CD14-positive monocyte (primary cell): ENCODE results near the gene KIRREL3. TPM values are rescaled to one million over a fixed set of nuclear protein-coding genes. Genes with fewer than 3 reads are reported as not detected.

ENCODE experiments used
- DNase-seq, 3 donors: peaks; one replicate each; pipeline ENCODE4 v3.0.0-alpha.2; 2011 to 2022
- H2AFZ ChIP-seq: 2 replicates; pipeline ENCODE4 v1.6.0; 2012; ENCODE audit warnings: mild to moderate bottlenecking, low read depth, low read length, inconsistent platforms; ENCODE audit not compliant: insufficient read depth, poor library complexity, severe bottlenecking
- H3K27ac ChIP-seq, 2 donors: 1 replicate in 1 of 2; 2 replicates in 1 of 2; pipeline ENCODE4 v1.5.1; 2012 to 2013; ENCODE audit warnings: low read length in 2 of 2, control low read depth in 1 of 2, inconsistent platforms in 1 of 2, low read depth in 1 of 2, mild to moderate bottlenecking in 1 of 2
- H3K27me3 ChIP-seq, 2 donors: one replicate each; pipeline versions ENCODE4 v1.6.0 to v1.6.1; 2011 to 2013; ENCODE audit warnings: low read length in 2 of 2; ENCODE audit not compliant: control insufficient read depth in 2 of 2, insufficient read depth in 2 of 2
- H3K36me3 ChIP-seq, 2 donors: replicated peaks in 1 of 2; 1 replicate in 1 of 2; 2 replicates in 1 of 2; pipeline versions ENCODE4 v1.5.1 to v1.6.1; 2012 to 2013; ENCODE audit warnings: low read length in 2 of 2, control low read depth in 1 of 2, inconsistent platforms in 1 of 2, mild to moderate bottlenecking in 1 of 2; ENCODE audit not compliant: insufficient read depth in 2 of 2, control insufficient read depth in 1 of 2
- H3K4me1 ChIP-seq, 2 donors: 1 replicate in 1 of 2; 2 replicates in 1 of 2; pipeline versions ENCODE4 v1.5.1 to v1.6.1; 2012 to 2013; ENCODE audit warnings: low read length in 2 of 2, control low read depth in 1 of 2, inconsistent platforms in 1 of 2, mild to moderate bottlenecking in 1 of 2, moderate library complexity in 1 of 2; ENCODE audit not compliant: insufficient read depth in 2 of 2, control insufficient read depth in 1 of 2
- H3K4me2 ChIP-seq: replicated peaks from 2 replicates; pipeline ENCODE3; 2012; ENCODE audit warnings: low read length, moderate library complexity, mild to moderate bottlenecking; ENCODE audit not compliant: poor library complexity, severe bottlenecking; ENCODE audit errors: extremely low read depth
- H3K4me3 ChIP-seq, 3 experiments: fragments of 200-600 bp in 1 of 3; sonication (generic) in 1 of 3; replicated peaks in 1 of 3; 1 replicate in 2 of 3; 2 replicates in 1 of 3; pipeline ENCODE4 v1.5.1; 2011 to 2013; ENCODE audit warnings: low read length in 3 of 3, mild to moderate bottlenecking in 3 of 3, control low read depth in 2 of 3, low read depth in 2 of 3, inconsistent platforms in 1 of 3, moderate library complexity in 1 of 3
- H3K79me2 ChIP-seq: 2 replicates; pipeline ENCODE4 v1.6.0; 2012; ENCODE audit warnings: mild to moderate bottlenecking, control low read depth, inconsistent platforms, low read length, moderate library complexity; ENCODE audit not compliant: insufficient read depth
- H3K9ac ChIP-seq: 2 replicates; pipeline ENCODE4 v1.6.0; 2017; ENCODE audit warnings: low read length, mild to moderate bottlenecking; ENCODE audit not compliant: insufficient read depth, poor library complexity, severe bottlenecking
- H3K9me3 ChIP-seq, 2 donors: replicated peaks in 1 of 2; 1 replicate in 1 of 2; 2 replicates in 1 of 2; pipeline versions ENCODE4 v1.5.1 to v1.6.1; 2012 to 2013; ENCODE audit warnings: low read length in 2 of 2, control low read depth in 1 of 2; ENCODE audit not compliant: control insufficient read depth in 1 of 2, insufficient read depth in 1 of 2
- H4K20me1 ChIP-seq: 2 replicates; pipeline ENCODE4 v1.6.0; 2012; ENCODE audit warnings: mild to moderate bottlenecking, low read length, control low read depth, moderate library complexity; ENCODE audit not compliant: insufficient read depth
- H3K27ac Mint-ChIP-seq, 7 donors: one replicate each; pipeline ENCODE4 v1.8.0; 2020; ENCODE audit warnings: mild to moderate bottlenecking in 7 of 7, mixed read lengths in 7 of 7, moderate library complexity in 6 of 7, inconsistent platforms in 2 of 7
- H3K27me3 Mint-ChIP-seq, 3 donors: one replicate each; pipeline ENCODE4 v1.8.0; 2021 to 2022; ENCODE audit warnings: low read depth in 3 of 3, mild to moderate bottlenecking in 3 of 3, mixed read lengths in 3 of 3, moderate library complexity in 3 of 3, inconsistent platforms in 1 of 3
- H3K36me3 Mint-ChIP-seq, 2 donors: one replicate each; pipeline ENCODE4 v1.8.0; 2020; ENCODE audit warnings: mixed read lengths in 2 of 2, inconsistent platforms in 1 of 2, mild to moderate bottlenecking in 1 of 2
- H3K4me1 Mint-ChIP-seq: one replicate; pipeline ENCODE4 v1.8.0; 2020; ENCODE audit warnings: mild to moderate bottlenecking, mixed read lengths
- H3K4me3 Mint-ChIP-seq, 2 donors: one replicate each; pipeline ENCODE4 v1.8.0; 2020; ENCODE audit warnings: mild to moderate bottlenecking in 2 of 2, mixed read lengths in 2 of 2, moderate library complexity in 1 of 2
- H3K9me3 Mint-ChIP-seq, 7 donors: one replicate each; pipeline ENCODE4 v1.8.0; 2020 to 2022; ENCODE audit warnings: mixed read lengths in 7 of 7, mild to moderate bottlenecking in 6 of 7, moderate library complexity in 6 of 7, inconsistent platforms in 2 of 7
- WGBS: methylation state at CpG from one replicate; pipeline ENCODE4 v1.1.5; 2013; ENCODE audit warnings: missing lambda C conversion rate; ENCODE audit not compliant: insufficient coverage; 5-methylcytosine and 5-hydroxymethylcytosine counted together
- intact Hi-C, 2 donors: fragments of 100-400 bp; cut with micrococcal nuclease; formaldehyde crosslinking; loops; one replicate each; pipeline versions ENCODE4 v1.15.0 to v1.15.1; 2023
- polyA plus RNA-seq, 3 donors: library from polyadenylated mRNA; depleted of rRNA in 1 of 3; unstranded in 2 of 3; stranded (reverse) in 1 of 3; fragments of 300-500 nt in 2 of 3; fragments of >200 nt in 1 of 3; fragmentation: Illumina TruSeq in 2 of 3; gene quantifications; 1 replicate in 2 of 3; 2 replicates in 1 of 3; pipeline ENCODE4 v1.2.3, GENCODE V29; 2012 to 2021
- TF ChIP-seq, protein P1 (sequence below): fragments of 200-600 bp; IDR thresholded peaks from one replicate; pipeline ENCODE4 v1.8.0; 2022; ENCODE audit warnings: antibody characterized with exemption, mild to moderate bottlenecking

The KIRREL3 gene
- polyA plus RNA-seq, 3 donors: not detected

DNA sequence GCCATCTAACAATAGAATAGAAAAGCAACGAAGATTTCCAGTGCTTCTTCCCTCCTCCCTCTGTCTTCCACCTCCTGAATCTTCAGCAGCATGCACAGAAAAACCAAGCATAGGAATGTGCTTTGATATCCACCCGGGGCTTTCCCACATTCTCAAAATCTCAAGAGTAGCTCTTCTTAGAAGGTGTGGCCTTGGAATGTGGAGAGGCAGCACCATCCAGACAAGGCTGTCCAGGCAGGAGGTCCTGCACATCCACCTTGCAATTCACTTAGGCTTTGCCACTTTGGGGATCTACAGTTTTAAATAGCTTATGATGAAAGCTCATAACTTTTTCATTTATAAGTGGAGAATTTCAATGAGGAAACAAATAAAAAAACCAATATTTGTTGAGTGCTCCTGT lies 72.9 kb downstream of the KIRREL3 start:
- Mint-ChIP-seq H3K4me1 (peaks cover 22% of the 10 kb centered on the region), H3K27ac (no peak overlapping the region), H3K27me3 (peaks cover 2 to 10% (median 3%) of the 10 kb centered on the region in 3 donors), H3K36me3 (no peaks in the 10 kb centered on the region), H3K9me3 (peaks cover 0 to 16% (median 3%) of the 10 kb centered on the region in 7 donors), H3K4me3 (no peak overlapping the region)
- Histone ChIP-seq H3K79me2 (no peaks in the 10 kb centered on the region), H3K9me3 (peaks cover 0 to 7% of the 10 kb centered on the region in 2 donors), H3K27me3 (no peaks in the 10 kb centered on the region), H3K9ac (no peak overlapping the region), H3K4me1 (peaks cover 0 to 29% of the 10 kb centered on the region in 2 donors), H3K4me3 (no peak overlapping the region), H3K4me2 (no peak overlapping the region), H4K20me1 (no peaks in the 10 kb centered on the region), H2AFZ (no peak overlapping the region), H3K27ac (no peak overlapping the region), H3K36me3 (no peaks in the 10 kb centered on the region)
- intact Hi-C loops: no loop called here
- DNase-seq: no peak
- TF ChIP-seq, protein P1, sequence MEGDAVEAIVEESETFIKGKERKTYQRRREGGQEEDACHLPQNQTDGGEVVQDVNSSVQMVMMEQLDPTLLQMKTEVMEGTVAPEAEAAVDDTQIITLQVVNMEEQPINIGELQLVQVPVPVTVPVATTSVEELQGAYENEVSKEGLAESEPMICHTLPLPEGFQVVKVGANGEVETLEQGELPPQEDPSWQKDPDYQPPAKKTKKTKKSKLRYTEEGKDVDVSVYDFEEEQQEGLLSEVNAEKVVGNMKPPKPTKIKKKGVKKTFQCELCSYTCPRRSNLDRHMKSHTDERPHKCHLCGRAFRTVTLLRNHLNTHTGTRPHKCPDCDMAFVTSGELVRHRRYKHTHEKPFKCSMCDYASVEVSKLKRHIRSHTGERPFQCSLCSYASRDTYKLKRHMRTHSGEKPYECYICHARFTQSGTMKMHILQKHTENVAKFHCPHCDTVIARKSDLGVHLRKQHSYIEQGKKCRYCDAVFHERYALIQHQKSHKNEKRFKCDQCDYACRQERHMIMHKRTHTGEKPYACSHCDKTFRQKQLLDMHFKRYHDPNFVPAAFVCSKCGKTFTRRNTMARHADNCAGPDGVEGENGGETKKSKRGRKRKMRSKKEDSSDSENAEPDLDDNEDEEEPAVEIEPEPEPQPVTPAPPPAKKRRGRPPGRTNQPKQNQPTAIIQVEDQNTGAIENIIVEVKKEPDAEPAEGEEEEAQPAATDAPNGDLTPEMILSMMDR: no peak
- WGBS: no CpG with 5 or more reads among the region's 2 CpGs

DNA sequence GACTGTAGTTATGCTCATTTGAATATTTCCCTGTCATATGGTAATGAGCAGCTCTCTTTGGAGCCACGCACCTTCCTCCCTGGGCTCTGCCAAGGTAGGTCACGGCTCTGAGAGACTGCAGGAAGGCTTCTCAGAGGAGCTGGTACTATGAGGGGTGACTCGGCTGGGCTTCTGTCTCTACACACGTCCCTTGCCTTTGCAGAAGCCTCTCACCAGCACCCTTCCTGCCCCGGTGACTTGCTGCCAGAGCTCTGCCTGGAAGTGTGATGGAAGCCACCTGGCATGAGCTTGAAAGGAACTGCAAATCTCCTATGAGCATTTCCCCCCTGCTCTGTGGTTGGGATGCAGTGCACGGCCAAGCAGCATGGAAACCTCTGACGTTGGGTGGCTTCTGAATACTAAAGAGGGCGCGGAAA lies 74.2 kb downstream of the KIRREL3 start:
- H3K9me3 Mint-ChIP-seq: peaks cover 0 to 13% (median 3%) of the 10 kb centered on the region in 7 donors
- H3K79me2 ChIP-seq: no peaks in the 10 kb centered on the region
- H3K27me3 ChIP-seq: no peaks in the 10 kb centered on the region
- peaks cover 22% of the 10 kb centered on the region for H3K4me1 Mint-ChIP-seq
- H4K20me1 ChIP-seq: no peaks in the 10 kb centered on the region
- no peak overlapping the region for H3K9ac ChIP-seq
- no peak for DNase-seq
- H3K27ac Mint-ChIP-seq: peak overlapping the region in 2 of 7 donors; percentile 7 to 57
- H3K9me3 ChIP-seq: peaks cover 0 to 8% of the 10 kb centered on the region in 2 donors
- H3K4me2 ChIP-seq: no peak overlapping the region
- H3K4me1 ChIP-seq: peaks cover 0 to 29% of the 10 kb centered on the region in 2 donors
- no peak overlapping the region for H3K4me3 ChIP-seq
- no peaks in the 10 kb centered on the region for H3K36me3 ChIP-seq
- no peak overlapping the region for H3K4me3 Mint-ChIP-seq
- TF ChIP-seq, protein P1: no peak
- WGBS: 29% methylated on average over 2 of the region's 9 CpGs
- peaks cover 2 to 6% (median 3%) of the 10 kb centered on the region in 3 donors for H3K27me3 Mint-ChIP-seq
- H3K27ac ChIP-seq: no peak overlapping the region
- no peak overlapping the region for H2AFZ ChIP-seq
- H3K36me3 Mint-ChIP-seq: no peaks in the 10 kb centered on the region
- intact Hi-C loops: no loop called here
